GM12892 (cell line): ENCODE data around the gene ETS1.
A peak's percentile ranks its signal among the peaks of the same experiment; 100 is the strongest.

Source experiments
- DNase-seq: peaks from one replicate; pipeline ENCODE4 v3.0.0; 2011; ENCODE audit not compliant: insufficient read length
- FAIRE-seq: peaks from 2 replicates; lab custom pipeline; 2011; peaks lifted over from hg19 to GRCh38; lab: Jason Lieb, UNC
- POLR2A ChIP-seq: IDR thresholded peaks from 2 replicates; pipeline ENCODE4 v1.6.1; 2011; ENCODE audit warnings: low read depth, low read length, control low read depth
- POLR2AphosphoS5 ChIP-seq: IDR thresholded peaks from 2 replicates; pipeline ENCODE4 v1.6.1; 2011; ENCODE audit warnings: low read depth, low read length, control low read depth
- TAF1 ChIP-seq: IDR thresholded peaks from 2 replicates; pipeline ENCODE4 v1.6.1; 2011; ENCODE audit warnings: low read depth, mild to moderate bottlenecking, control low read depth, low read length, borderline replicate concordance

ETS1 gene

DNA sequence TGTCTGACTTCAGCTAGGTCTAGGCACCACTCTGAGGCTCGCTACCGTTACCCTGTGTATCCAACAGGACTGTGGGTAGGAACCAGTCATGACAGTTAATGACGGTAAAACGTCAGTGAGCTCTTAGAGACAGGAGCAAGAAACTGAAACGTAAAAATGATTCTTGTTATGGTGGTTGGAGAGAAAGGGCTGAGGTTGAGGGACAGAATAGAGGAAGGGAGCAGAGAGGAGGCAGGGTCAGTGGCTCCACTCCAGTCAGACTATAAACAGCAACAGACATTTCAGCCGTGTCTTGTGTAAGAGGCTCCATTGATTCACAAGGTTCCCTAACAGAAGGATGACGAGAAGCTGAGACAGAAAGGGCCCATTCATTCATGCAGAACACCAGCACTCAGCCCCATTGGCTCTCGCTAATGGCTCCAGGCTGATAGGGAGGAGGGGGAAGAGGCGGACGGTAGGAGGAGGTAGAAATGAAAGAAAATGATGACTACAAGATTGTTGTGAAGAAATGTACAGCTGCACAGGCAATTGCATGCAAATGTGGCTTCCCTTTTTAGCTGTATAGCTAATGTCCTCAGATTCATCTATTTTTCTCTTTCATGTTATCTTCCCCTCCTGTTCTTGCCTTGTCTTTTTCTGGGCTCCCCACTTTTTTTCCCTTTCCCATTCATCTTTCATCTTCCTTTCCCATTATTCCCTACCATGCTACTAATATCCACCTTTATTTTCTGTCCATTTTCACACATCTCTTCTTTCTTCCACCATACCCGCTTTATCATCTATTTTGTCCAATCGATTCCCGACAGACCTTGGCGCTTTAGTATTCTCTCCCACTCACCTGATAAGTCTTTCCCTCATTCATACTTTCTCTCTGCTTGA lies 34.3 kb downstream of the ETS1 start:
- peak; percentile 58 for DNase-seq
- FAIRE-seq = peak; percentile 100
- TF ChIP-seq POLR2AphosphoS5 (peak; percentile 76), POLR2A (peak; percentile 72), TAF1 (peak; percentile 57; the same call in 1 of the 2 replicates)

DNA sequence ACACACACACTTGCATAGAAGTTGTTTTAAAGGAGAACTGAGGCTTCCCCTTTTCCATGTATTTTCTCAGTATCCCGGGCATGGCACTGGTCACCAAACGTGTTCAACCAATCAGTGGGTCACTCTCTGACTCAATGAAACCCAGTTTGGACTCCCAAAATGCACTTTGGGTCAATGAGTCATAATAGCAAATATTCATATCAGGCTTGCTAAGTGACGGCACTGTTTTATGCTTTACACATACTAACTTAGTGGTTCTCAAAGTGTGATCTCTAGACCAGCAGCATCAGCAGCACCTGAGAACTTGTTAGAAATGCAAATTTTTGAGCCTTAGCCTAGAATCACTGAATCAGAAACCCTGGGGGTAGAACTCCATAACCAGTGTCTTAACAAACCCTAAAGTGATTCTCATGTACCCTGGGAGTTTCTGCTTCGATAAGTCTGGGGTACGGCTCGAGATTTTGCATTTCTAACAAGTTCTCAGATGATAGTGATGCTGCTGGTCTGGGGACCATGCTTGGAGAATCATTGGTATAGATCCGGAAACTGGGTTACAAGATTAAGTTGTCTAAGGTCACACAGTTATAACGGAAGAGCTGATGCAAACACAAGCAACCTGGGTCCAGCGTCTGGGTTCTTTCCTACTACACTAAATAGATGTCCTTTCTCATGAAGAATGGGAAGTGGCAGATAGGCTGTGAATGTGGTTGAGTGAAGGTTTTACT lies 35.6 kb downstream of the ETS1 start:
- TF ChIP-seq TAF1 (no peak), POLR2A (peak; percentile 54; the same call in 1 of the 2 replicates), POLR2AphosphoS5 (no peak; the same call in 1 of the 2 replicates)
- DNase-seq (no peak), FAIRE-seq (no peak)

DNA sequence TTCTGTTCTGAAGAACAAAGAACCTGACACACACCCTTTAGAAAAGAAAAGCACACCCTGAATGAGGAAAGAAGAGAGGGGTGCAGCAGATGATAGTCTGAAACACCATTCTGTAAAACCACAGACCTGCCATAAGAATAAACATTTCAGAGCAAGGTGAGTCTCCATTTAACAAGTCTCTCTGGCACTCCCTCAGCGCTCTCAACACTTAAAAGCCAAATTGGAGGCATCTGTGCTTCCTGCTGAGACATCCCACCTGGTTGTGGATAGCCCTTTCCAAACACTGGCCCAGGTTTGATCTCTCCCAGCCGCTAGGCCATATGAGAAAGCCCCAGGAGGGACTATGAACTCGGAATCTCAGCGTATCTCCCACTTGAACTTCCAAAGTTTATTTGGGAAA lies 36.3 kb downstream of the ETS1 start:
- DNase-seq = no peak
- no peak for FAIRE-seq
- TF ChIP-seq POLR2AphosphoS5 = no peak
- TF ChIP-seq TAF1 = no peak

DNA sequence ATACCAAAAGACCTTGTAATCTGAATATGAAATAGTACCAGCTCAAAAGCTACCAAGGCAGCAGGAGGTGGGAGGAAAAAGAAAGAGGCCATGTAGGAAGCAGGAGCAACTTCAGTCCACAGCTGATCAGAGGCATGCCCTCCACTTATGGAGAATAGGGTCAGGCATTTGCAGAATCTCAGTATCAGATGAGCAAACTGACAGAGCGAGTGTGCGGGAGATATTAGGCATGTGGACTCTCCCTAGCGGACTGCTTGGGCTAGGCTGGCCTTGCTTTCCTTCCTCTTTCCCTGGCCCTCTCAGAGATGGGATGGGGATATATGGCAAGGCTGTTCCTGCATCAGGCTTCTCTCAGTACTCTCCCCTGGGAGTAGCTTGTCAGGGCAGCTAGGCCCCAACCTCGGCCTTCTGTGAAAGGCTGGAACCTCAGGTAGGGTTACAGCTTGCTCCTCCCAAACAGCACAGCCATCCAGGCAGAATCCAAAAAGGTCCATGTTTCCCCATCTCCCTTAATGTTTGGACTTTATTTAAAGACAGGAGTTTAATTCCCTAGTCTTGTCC lies 37.0 kb downstream of the ETS1 start:
- FAIRE-seq (no peak), DNase-seq (no peak)
- TF ChIP-seq POLR2AphosphoS5 (no peak), TAF1 (no peak), POLR2A (no peak)

DNA sequence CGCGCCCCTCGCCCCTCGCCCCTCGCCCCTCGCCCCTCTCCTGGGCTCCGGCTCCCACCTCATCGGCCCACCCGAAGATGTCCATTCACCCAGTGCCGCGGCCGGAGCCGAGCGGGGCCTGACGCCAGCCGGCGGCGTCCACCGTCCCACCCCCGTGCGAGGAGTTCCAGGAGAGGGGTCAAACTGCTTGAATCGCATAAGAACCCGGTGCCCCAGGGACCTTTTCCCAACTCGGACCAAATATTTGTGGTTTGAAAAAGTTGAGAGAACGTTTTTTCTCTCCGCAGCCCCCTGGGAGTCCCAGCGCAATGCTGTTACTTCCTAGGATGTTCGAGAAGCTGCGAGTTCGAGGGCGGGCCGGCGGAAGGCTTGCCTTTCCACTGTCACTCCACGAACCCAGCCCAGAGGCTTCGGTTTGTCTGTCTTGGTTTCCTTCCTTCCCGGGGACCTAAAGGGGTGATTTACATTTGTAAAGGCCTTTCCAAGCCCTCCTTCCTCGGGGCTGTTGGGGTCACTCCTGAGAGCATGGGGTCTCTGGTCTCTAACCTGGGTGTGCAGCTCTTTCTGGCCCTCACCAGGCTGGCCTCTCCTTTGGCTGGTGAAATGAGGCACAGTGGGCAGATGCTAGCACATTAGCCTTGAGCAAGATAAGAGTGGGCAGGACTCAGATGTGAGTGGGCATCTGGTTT lies 38.0 kb downstream of the ETS1 start:
- no peak for DNase-seq
- TF ChIP-seq POLR2A (no peak), POLR2AphosphoS5 (no peak), TAF1 (no peak)
- peak; percentile 48 for FAIRE-seq

DNA sequence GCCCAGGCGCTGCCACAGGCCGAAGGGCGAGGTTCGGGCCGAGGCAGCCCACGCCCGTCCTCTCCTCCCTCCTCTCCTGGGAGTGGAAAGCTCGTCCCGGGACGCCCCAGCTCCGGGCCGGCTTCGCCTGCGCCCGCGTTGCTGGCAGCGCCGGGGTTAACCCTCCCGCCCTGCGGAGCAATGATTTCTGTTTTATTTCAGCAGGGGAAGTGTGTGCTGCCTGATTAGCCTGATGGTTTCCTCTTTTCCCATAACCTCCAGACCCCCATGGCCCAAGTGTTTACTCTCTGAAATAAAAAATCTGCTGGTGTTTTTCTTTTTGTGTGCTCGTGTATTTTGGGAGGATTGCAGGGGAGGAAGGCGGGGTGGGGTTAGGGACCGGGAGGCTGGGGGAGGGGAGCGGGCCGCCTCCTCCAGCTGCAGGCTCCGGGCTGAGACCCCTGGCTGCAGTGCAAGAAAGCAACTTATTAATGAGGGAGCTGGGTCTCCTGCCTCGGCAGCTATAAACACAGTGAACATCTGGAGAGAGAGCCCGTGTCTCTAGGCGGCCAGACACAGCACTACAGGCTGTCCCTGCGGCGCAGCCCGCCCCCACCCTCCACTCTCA lies 38.6 kb downstream of the ETS1 start:
- TF ChIP-seq TAF1 (no peak), POLR2A (no peak), POLR2AphosphoS5 (no peak)
- DNase-seq (no peak), FAIRE-seq (peak; percentile 64)

DNA sequence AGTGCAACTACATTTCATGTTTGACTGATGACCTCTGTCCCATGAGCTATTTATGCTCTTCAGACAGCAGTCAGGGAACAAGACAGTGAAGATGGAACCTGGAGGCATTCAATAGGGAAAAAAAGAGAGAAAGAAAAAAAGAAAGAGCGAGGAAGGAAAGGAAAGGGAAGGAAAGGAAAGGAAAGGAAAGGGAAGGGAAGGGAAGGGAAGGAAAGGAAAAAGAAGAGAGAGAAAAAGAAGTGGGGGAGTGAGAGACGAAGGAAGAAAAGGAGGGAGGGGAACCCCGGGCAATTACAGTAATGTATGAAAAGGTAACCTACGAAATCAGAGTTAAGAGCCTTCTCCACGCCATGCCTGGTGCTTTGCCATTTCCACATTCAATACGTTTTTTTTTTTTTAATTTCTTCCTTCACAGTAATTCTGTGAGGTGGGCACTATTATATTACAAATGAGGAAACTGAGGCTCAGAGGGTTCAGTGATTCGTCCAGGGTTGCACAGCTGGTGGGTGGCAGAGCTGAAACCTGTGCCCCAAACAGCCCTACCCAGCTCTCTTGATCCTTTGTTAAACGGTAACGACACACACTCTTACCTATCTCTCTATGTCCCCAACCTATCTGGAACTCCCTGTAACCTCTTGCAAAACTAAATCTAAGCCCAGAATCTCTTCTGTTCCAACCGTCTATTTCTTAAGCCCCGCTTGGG lies 39.3 kb downstream of the ETS1 start:
- DNase-seq = no peak
- no peak for TF ChIP-seq TAF1
- TF ChIP-seq POLR2AphosphoS5 = no peak
- TF ChIP-seq POLR2A = no peak
- peak; percentile 95 for FAIRE-seq

DNA sequence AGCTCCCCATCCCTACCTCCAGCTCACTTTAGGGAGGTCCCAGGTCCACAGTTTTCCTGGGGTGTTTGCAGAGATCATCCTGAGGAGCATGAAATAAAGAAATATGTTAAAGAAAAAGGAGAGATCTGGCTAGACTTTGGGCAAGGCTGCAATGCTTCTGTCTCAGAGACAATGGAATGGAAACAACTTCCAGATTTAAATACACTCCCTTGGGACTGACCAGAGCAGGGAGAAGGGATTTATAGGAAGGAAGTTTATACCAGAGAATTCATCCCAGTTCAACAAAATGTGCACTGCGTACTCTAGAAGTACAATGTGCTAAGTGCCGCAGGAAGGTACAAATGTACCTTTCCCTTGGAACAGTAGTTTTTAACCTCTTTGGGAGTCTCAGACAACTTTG lies 40.4 kb downstream of the ETS1 start:
- no peak for TF ChIP-seq TAF1
- DNase-seq = no peak
- no peak for FAIRE-seq

DNA sequence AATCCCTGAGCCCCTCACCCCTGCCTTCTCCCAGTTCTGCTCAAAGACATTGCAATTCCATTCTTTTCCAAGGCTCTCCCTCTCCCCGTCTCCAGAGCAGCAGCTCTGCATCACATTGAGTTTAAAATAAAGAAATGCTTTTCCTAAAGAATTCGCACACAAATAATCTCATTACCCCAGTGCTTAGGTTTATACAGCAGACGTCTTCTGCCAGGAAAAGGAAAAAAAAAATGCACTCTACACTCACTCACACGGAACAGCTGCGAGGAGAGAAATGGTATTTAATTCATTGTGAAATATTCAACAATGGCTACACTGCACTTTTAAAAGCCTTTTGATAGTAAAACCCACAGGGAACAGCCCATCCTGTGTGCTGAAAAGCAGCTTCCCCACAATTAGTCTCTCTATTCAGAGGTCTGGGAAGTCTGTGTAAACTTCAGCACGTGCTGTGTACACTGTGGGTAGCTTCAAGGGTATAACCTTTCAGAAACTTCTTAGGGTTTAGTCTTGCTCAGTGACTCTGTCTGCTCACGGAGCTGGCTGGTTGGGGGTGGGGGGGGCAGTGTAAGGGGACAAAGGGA lies 42.8 kb downstream of the ETS1 start:
- DNase-seq (no peak), FAIRE-seq (peak; percentile 92)
- no peak for TF ChIP-seq POLR2A
- no peak for TF ChIP-seq TAF1
- TF ChIP-seq POLR2AphosphoS5 = no peak

DNA sequence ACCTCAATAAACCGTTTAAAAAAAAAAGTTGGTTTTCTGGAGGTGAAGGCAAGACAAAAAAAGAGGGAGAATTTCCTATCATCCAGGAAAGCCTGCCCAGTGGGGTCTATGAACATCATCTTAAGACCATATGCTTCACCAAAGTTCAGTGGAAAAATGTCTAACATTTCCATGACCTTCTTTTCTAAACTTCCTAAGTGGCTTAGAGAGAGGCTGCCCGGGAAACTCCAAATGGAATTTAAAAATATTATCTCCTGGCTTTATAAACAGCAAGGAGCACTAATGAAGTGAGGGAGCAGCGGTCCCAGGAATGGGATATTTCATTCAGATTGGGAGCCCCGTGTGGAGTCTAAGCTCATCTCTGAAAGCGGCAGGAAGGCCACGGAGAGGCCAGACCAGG lies 46.9 kb downstream of the ETS1 start:
- TF ChIP-seq POLR2A (no peak), TAF1 (no peak), POLR2AphosphoS5 (no peak)
- DNase-seq = no peak
- peak; percentile 21 for FAIRE-seq
